Hematopoietic multipotent progenitor cell treated with erythropoietin and hydrocortisone succinate and interleukin-3 and kit ligand, for 15 days (in vitro differentiated cells): Measurements from ENCODE around the gene ARHGEF38.

Experiments
- DNase-seq: peaks from one replicate; pipeline ENCODE4 v3.0.0-alpha.2; 2015; ENCODE audit warnings: low spot score

Gene ARHGEF38

DNA sequence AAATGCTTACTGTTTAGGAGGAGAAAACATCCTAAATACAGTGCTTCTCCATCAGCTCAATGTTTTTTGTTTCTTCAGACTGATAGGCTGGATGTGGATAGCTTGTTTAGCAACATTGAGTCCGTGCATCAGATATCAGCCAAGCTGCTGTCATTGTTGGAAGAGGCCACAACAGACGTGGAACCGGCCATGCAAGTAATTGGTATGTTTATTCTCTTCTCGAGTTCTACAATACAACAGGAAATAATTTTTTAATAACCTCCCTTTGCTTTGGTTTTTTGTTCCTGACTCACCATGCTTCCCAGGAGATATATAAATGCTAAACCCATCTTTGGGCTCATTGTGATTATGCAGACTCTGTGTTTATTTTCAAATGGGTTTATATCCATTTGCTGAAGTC is 60.9 kb downstream of the ARHGEF38 start:
- DNase-seq = no peak

DNA sequence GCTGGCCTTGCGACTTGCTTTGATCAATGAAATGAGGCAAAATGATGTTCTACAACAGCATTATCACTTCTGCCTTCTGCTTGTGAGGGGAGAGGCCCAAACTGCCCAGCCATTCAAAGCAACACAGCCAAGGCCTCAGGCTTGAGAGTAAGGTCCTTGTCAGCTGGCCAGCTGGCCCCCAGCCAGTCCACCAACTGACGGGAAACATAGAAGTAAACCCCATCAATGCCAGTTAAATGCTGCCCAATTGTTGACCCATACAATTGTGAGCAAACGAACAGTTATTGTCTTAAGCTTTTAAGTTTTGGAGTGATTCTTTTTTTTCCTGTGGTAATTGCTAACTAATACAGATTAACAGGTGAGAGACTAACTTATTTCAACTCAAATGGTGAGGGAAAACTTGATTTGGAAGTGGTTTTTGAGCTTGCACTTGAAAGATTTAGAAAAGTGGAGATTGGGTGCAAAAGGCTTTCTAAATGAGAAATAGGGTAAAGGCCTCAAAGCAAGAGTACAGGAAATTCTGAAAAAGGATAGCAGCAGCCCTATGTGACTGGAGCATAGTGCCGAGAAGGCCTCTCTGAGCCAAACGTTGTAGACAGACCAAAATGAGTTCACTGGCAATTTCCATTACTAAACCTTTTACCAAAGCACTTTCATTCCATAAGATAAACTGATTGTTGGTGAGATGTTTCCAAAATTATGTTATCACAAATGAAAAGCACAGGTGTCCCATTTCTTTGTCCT is 66.9 kb downstream of the ARHGEF38 start:
- no peak for DNase-seq

- DNase-seq = no peak
Measured at GRCh38 chr4:105620640-105621323, 68.4 kb downstream of the ARHGEF38 start.

DNA sequence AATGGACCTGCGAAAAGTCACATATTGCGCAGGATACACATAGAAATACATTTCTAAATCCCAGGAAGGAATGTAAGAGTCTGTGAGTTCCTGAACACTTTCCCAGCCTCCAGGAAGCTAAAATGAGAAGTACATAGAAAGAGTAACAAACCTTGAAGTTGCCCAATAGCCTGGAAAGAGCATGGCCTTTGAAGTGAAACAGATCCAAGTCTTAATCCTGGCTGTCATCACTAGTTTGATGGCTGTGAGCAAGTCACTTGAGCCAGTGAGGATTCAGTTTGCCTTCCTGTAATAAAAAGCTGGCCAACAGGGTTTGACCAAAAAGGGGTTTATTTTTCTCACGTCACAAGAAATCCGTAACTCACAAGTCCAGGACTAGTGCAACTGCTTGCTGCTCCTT is 69.8 kb downstream of the ARHGEF38 start:
- DNase-seq = no peak

GRCh38 chr4:105623099-105623498 is 70.7 kb downstream of the ARHGEF38 start:
- DNase-seq = no peak

- DNase-seq = peak; percentile 32
Measured at GRCh38 chr4:105624530-105624929, 72.1 kb downstream of the ARHGEF38 start.

DNA sequence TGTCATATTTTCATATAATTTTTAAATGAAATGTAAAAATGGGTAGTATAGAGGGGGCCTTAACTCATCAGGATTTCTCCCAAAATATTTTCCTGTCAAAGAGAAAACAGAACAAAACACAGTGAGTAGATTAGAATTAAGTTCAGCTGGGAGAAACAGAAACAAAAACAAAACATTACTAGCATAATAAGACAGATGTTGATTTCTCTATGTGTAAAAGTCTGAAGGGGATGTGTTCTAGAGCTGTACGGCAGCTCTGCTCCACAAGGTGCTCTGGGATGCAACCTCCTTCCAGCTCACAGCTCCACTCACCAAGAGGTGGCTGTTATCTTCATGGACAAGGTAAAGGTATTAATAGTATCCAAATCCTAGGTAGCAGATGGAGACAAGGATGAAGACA is 72.8 kb downstream of the ARHGEF38 start:
- no peak for DNase-seq

- DNase-seq = no peak
Measured at GRCh38 chr4:105626846-105627245, 74.4 kb downstream of the ARHGEF38 start.

- no peak for DNase-seq
Measured at GRCh38 chr4:105627620-105628019, 75.2 kb downstream of the ARHGEF38 start.

DNA sequence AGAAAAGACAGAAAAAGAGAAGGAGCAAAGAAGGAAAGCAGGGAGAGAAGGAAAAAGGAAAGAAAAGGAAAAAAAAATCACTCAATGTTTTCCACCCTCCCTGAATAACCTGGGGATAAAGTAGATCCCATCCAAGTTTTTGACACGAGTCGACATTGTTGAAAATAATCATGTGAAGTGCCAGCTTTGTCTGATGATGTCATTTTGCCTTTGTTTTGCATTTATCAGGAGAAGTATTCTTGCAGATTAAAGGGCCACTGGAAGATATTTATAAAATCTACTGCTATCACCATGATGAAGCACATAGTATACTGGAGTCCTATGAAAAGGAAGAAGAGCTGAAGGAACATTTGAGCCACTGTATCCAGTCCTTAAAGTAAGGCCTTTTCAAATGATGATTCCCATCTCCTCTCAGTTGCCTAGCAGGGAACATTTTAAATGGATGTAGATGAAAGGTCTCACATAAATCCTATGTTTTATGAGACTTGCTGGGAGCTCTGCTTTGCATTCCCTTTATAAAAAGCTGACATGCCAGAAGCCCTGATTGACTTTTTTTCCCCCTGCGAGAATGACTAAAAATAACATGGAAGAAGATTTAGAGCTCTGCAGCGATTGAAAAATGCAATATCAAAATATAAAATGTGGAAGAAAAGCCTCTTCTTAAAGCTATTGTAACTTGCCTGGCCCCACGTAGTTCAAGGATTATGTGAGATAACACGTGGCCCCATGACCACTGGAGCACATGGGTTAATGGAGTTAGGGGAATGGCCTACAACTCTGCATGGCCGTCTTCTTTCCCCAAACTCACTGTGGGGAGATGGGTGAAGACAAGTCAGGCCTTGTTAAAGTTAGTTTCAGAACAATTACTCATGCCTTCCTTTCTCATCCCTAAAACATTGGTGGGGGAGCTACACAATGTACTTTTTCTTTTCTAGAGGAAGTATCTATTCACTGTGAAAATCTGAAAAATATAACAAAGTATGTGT is 78.5 kb downstream of the ARHGEF38 start:
- no peak for DNase-seq

- DNase-seq = no peak
Measured at GRCh38 chr4:105631818-105632400, 79.5 kb downstream of the ARHGEF38 start.

DNA sequence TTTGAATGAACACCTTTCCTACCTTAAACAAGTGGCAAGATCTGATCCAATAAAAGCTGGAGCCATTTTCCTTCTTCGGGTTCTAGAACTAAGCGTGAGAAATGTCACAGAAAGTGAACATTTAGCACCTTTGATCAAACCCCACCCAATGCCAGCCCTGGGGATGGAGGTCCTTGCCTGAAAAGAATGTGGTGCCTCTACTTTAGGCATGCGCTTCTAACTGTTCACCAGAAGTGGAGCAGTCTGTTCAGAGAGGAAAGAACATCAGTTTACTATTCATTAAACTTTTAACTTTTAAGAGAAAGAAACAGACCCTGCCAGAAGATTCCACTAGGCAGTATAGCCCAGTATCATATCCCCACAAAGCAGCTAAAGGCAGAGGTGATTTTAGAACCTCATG is 80.2 kb downstream of the ARHGEF38 start:
- no peak for DNase-seq

- no peak for DNase-seq
Measured at GRCh38 chr4:105633241-105633640, 80.8 kb downstream of the ARHGEF38 start.

DNA sequence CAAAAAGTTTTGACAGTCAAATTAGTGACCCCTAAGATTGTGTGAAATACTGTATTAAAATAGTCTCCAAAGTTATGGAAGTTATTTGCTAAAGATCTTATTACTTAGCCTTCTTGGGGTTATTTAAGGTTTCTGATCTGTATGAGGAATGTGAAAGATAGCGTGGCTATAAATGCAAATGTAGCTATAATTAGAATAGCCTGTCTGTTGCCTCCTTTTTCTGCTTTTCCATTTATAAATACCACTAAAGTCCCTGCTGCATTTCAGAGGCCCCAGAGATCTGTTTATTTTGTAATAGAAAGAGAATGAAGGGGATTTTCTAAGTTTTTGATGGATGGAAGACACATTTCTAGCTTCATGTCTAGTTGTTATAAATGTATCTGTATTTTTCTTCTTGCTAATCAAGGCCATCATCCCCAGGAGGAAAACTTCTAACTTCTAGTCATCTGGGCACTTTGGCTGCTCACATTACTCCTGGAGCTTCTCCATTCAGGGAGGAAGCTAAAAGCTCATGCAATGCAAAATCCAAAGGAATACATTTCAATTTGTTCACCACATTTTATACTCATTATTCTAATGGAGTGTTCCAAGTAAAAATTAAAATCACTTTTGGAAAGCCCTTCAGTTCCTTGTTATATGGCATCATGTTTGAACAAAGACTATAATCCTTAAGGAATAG is 82.1 kb downstream of the ARHGEF38 start:
- DNase-seq = no peak

- DNase-seq = peak; percentile 15
Measured at GRCh38 chr4:105637408-105638176, 85.2 kb downstream of the ARHGEF38 start.

- DNase-seq = no peak
Measured at GRCh38 chr4:105641845-105642244, 89.4 kb downstream of the ARHGEF38 start.

DNA sequence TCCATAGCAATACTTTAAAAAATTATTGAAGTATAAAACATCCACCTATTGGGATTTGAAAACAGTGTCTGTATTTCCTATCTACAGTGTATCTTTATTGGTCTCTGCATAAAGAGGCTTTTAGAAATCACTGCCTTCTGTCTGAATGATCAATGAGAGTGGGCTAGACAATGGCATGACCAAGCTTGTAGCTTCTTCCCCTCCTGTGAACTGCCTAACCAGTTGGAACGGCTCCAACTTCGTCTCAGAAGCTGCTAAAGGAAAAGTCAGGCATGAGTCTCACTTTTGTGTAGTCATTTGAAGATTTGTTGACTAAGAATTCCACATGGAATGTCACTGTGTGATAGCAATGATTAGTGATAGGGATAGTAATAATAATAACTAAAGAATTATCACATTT is 91.8 kb downstream of the ARHGEF38 start:
- no peak for DNase-seq

- no peak for DNase-seq
Measured at GRCh38 chr4:105645440-105645839, 93.0 kb downstream of the ARHGEF38 start.

DNA sequence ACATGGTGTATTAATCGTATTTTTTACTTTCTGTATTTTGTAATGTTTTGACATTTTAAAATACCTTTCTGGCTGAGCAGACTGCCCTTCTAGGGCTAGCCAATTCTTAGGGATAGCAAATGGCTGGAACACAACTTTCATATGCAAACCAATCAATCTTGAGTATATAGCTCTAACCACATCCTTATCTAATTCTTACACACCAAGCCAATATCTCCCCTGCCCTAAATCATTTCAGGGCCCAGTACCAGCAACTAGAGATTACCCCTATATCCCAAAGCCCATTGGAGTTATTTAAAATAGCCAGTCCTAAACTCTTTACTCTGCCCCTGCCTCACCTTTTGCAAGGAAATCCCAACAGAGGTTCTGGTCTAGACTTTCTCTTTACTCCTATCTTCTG is 97.8 kb downstream of the ARHGEF38 start:
- DNase-seq = no peak

DNA sequence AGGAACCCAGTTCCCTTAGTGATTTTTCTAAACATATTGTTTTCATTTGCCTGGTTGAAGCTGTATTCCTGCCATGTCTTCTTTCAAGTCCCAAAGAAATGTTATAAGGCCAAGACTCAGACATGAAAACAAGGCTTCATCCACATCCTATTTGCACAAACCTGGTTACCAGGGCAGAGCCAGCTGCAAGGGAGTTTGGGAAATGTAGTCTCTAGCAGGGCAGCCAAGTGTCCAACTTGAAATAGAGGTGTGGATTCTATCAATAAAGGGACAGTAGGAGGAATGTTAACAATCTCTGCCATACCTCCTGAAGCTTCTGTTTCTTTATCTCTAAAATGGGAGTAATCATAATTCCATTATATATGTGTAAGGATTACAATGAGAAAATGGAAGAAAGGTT is 99.5 kb downstream of the ARHGEF38 start:
- DNase-seq = no peak
